Activated CD8-positive, alpha-beta T cell treated with anti-CD3 and anti-CD28 coated beads, Interleukin-2, amount 10 ng/mL, durations not matched to agents 7 days and 5 days (primary cell): Measurements from ENCODE around the gene CYB5RL. TPM values are rescaled to one million over a fixed set of nuclear protein-coding genes. Genes with fewer than 3 reads are reported as not detected.
"Not testable (repeated sequence)": the region's sequence is repeated elsewhere in the genome, so short reads cannot be mapped to it uniquely, and the experiment has no call there.

Experiments used
- ATAC-seq: fragments of 150-1000 bp; cut with Tn5 transposase; one replicate; pipeline ENCODE4 v1.10.0; 2021; ENCODE audit warnings: moderate library complexity
- CTCF ChIA-PET: fragments of 350-600 bp; sonication (Branson Sonifier 250); formaldehyde crosslinking; loops from one replicate; lab custom pipeline; 2021; ENCODE audit warnings: antibody characterized with exemption; lab: Charles Lee
- POLR2A ChIA-PET: fragments of 350-600 bp; sonication (Branson Sonifier 250); formaldehyde crosslinking; loops from one replicate; lab custom pipeline; 2021; ENCODE audit warnings: antibody characterized with exemption; lab: Charles Lee
- DNase-seq: peaks from one replicate; pipeline ENCODE4 v3.0.0-alpha.2; 2020
- H3K27ac Mint-ChIP-seq: one replicate; pipeline ENCODE4 v1.8.0; 2021; ENCODE audit warnings: mild to moderate bottlenecking, mixed read lengths
- H3K27me3 Mint-ChIP-seq: one replicate; pipeline ENCODE4 v1.8.0; 2021; ENCODE audit warnings: low read depth, mixed read lengths
- H3K36me3 Mint-ChIP-seq: one replicate; pipeline ENCODE4 v1.8.0; 2021; ENCODE audit warnings: low read depth, mixed read lengths
- H3K4me1 Mint-ChIP-seq: one replicate; pipeline ENCODE4 v1.8.0; 2021; ENCODE audit warnings: low read depth, mixed read lengths
- H3K4me3 Mint-ChIP-seq: one replicate; pipeline ENCODE4 v1.8.0; 2021; ENCODE audit warnings: mild to moderate bottlenecking, mixed read lengths
- H3K9me3 Mint-ChIP-seq: one replicate; pipeline ENCODE4 v1.8.0; 2022; ENCODE audit warnings: mixed read lengths; ENCODE audit not compliant: insufficient read depth
- total RNA-seq, 2 experiments: library from RNA; stranded (reverse); gene quantifications; one replicate each; pipeline ENCODE4 v1.2.3, GENCODE V29; 2021

Gene CYB5RL
- total RNA-seq, 2 experiments from 2014 or later = 13.1 to 15.5 TPM

DNA sequence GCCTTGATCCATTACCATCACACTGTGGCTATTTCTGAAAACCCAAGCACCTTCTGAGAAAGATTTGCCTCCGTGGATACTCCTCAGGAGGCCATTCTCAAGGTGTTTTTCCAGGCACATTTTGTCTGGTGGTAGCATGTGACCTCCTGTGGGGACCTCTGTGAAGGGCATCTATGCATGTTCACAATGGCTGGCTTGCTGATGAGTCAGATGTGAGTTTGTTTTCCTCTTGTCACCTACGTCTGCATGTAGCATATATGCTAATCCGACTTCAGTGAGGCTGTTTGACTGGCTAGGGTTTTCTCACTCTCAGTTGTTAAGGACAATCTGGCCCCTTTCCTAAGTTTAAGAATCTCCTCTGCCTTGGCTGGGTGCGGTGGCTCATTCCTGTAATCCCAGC, 8.1 kb upstream of the CYB5RL start:
- H3K9me3 Mint-ChIP-seq, ATAC-seq, POLR2A ChIA-PET, H3K4me1 Mint-ChIP-seq, H3K4me3 Mint-ChIP-seq, H3K27me3 Mint-ChIP-seq, H3K27ac Mint-ChIP-seq, CTCF ChIA-PET, DNase-seq: not testable (repeated sequence)
- peaks cover 72% of the 10 kb centered on the region for H3K36me3 Mint-ChIP-seq

DNA sequence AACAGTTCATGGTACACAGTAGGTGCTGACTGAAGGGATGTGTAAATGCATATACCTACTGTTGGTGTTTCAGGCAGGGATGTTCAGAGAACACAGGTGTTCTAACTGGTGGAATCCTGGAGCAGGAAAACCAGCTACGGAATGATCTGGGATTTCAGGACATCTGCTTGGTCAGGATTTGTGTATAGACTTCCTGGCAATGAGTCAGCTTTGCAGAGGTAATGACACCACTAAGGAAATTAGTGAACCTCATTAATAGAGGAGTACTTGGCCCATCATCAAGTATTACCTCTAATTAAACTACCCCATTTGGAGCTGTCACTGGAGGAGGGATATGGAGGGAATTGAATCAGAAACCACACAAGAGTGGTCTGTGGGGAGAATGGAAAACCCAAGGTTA, 7.5 kb upstream of the CYB5RL start:
- Mint-ChIP-seq H3K9me3 (no peaks in the 10 kb centered on the region), H3K27ac (peak overlapping the region; percentile 47), H3K36me3 (peaks cover 66% of the 10 kb centered on the region), H3K4me3 (no peak overlapping the region), H3K27me3 (no peaks in the 10 kb centered on the region), H3K4me1 (peaks cover 11% of the 10 kb centered on the region)
- no peak for ATAC-seq
- POLR2A ChIA-PET = no interaction called here
- no peak for DNase-seq
- CTCF ChIA-PET = no interaction called here

GRCh38 chr1:54204199-54204598, 4.4 kb upstream of the CYB5RL start:
- ChIA-PET CTCF (no interaction called here), POLR2A (interaction anchor here (0.6 kb wide), 1 partner anchor 289 kb away, joined by 3 read pairs; no protein-coding TSS in a partner anchor)
- peaks cover 50% of the 10 kb centered on the region for H3K36me3 Mint-ChIP-seq
- H3K4me3 Mint-ChIP-seq = no peak overlapping the region
- no peak for DNase-seq
- peaks cover 33% of the 10 kb centered on the region for H3K4me1 Mint-ChIP-seq
- no peak overlapping the region for H3K27ac Mint-ChIP-seq
- no peaks in the 10 kb centered on the region for H3K9me3 Mint-ChIP-seq
- no peak for ATAC-seq
- H3K27me3 Mint-ChIP-seq = no peaks in the 10 kb centered on the region

DNA sequence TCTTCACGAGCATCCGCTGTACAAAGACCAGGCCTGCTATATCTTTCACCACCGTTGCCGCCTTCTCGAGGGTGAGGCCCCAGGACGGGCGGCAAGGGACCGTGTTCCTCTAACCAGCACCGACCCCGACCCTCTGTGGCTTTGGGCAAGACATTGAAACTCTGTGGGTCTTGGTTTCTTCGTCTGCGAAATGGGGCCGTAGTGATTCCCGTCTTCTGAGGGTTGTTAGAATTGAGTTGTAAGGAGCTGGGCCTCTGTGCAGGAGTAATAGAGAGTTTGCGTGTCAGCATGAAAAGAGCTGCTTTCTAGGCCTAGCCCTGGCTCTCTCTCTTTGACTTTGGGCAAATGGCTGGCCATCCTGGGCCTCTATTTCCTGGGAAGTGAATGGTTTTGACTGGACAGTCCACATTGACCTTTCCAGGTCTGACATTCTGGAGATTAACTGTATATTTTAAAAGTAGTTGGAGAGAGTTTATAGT, 728 bp upstream of the CYB5RL start:
- no peaks in the 10 kb centered on the region for H3K9me3 Mint-ChIP-seq
- POLR2A ChIA-PET = interaction anchor here (1.0 to 2.1 kb wide), 5 partner anchors 15 to 206 kb away, joined by 3 to 16 read pairs (median 4); partner anchors contain the start of gene SSBP3
- no peak for DNase-seq
- no peaks in the 10 kb centered on the region for H3K27me3 Mint-ChIP-seq
- peaks cover 34% of the 10 kb centered on the region for H3K4me1 Mint-ChIP-seq
- H3K4me3 Mint-ChIP-seq = peak overlapping the region; percentile 87
- ATAC-seq = peak; percentile 8
- H3K27ac Mint-ChIP-seq = peak overlapping the region; percentile 79
- CTCF ChIA-PET = interaction anchor here (1.1 to 2.3 kb wide), 6 partner anchors 18 to 289 kb away, joined by 3 to 6 read pairs (median 4); no protein-coding TSS in a partner anchor
- H3K36me3 Mint-ChIP-seq = peaks cover 28% of the 10 kb centered on the region

DNA sequence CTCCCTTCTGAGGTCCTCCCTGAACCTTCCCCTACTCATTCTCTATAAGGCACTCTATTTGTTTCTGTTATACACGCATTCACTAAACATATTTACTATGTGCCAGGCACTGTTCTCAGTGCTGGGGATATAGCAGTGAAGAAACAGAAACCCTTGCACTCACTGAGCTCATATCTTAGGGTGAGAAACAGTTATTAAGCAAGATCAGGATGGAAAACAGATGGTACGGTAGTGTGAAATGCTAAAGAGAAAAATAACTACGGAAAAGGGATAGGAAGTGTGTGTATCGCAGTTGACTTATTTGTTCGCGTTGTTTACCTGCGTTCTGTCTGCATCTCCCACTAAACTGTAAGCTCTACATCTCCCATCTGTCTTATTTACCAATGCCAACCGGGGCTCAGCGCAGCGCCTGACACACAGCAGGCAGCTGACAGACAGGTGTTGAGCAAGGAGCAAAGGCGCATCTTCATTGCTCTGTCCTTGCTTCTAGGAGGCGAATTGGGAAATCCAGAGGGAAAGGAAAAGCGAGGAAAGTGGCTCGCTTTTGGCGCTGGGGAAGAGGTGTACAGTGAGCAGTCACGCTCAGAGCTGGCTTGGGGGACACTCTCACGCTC, 572 bp downstream of the CYB5RL start:
- ATAC-seq (no peak), DNase-seq (peak; percentile 29)
- Mint-ChIP-seq H3K27me3 (no peaks in the 10 kb centered on the region), H3K4me1 (peaks cover 34% of the 10 kb centered on the region), H3K4me3 (peak overlapping the region; percentile 87), H3K36me3 (peaks cover 17% of the 10 kb centered on the region), H3K27ac (peak overlapping the region; percentile 79), H3K9me3 (no peaks in the 10 kb centered on the region)
- ChIA-PET POLR2A (interaction anchor here (0.8 to 2.1 kb wide), 6 partner anchors 9 to 207 kb away, joined by 3 to 16 read pairs (median 4); partner anchors contain the start of gene SSBP3), CTCF (interaction anchor here (0.8 to 1.7 kb wide), 8 partner anchors 16 to 290 kb away, joined by 3 to 9 read pairs (median 4); no protein-coding TSS in a partner anchor)

DNA sequence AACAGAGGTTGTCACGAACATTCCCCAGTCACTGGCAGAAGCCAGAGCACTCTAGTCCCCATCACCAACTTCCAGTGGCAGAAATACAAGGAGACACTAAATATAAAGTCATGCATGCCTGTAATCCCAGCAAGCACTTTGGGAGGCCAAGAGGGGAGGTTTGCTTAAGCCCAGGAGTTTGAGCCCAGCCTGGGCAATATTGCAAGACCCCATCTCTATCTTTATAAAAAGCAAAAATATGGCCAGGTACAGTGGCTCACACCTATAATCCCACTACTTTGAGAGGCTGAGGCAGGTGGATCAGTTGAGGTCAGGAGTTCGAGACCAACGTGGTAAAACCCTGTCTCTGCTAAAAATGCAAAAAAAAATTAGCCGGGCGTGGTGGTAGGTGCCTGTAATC, 6.4 kb downstream of the CYB5RL start:
- Mint-ChIP-seq H3K4me1 (no peaks in the 10 kb centered on the region), H3K27me3 (no peaks in the 10 kb centered on the region), H3K4me3 (no peak overlapping the region), H3K27ac (no peak overlapping the region), H3K36me3 (peaks cover 17% of the 10 kb centered on the region), H3K9me3 (no peaks in the 10 kb centered on the region)
- ChIA-PET POLR2A (no interaction called here), CTCF (interaction anchor here (4.4 kb wide), 1 partner anchor 12 kb away, joined by 26 read pairs; no protein-coding TSS in a partner anchor)
- ATAC-seq (no peak), DNase-seq (no peak)

DNA sequence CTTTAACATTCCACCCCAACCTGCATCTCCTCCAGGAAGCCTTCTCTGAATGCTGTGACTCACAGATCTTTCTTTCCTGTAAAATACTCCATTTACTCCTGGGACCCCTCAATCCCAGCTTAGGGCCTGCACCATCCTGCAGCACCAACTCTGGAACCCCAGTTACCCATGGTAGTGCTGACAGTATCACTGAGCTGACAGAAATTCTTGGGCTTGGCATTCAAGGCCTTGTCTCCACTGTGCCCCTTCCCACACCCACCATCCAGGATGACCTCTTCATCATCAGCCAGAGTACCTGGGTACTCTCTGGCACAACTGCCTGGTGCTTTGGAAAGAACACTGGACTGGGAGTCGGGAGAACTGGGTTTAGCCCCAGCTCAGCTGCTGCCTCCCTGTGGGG, 8.3 kb downstream of the CYB5RL start:
- no peak overlapping the region for H3K4me3 Mint-ChIP-seq
- peaks cover 17% of the 10 kb centered on the region for H3K36me3 Mint-ChIP-seq
- POLR2A ChIA-PET = no interaction called here
- H3K9me3 Mint-ChIP-seq = no peaks in the 10 kb centered on the region
- DNase-seq (no peak), ATAC-seq (no peak)
- H3K27me3 Mint-ChIP-seq = no peaks in the 10 kb centered on the region
- H3K27ac Mint-ChIP-seq = no peak overlapping the region
- CTCF ChIA-PET = interaction anchor here (1.2 kb wide), 1 partner anchor 10 kb away, joined by 5 read pairs; no protein-coding TSS in a partner anchor
- no peaks in the 10 kb centered on the region for H3K4me1 Mint-ChIP-seq

GRCh38 chr1:54190526-54190925, 9.3 kb downstream of the CYB5RL start:
- POLR2A ChIA-PET = interaction anchor here (0.9 kb wide), 1 partner anchor 9 kb away, joined by 3 read pairs; no protein-coding TSS in a partner anchor
- CTCF ChIA-PET = interaction anchor here (1.2 kb wide), 2 partner anchors 9 to 309 kb away, joined by 3 to 5 read pairs; no protein-coding TSS in a partner anchor
- Mint-ChIP-seq H3K4me3 (no peak overlapping the region), H3K27me3 (no peaks in the 10 kb centered on the region), H3K36me3 (peaks cover 21% of the 10 kb centered on the region), H3K4me1 (no peaks in the 10 kb centered on the region), H3K9me3 (no peaks in the 10 kb centered on the region), H3K27ac (no peak overlapping the region)
- no peak for DNase-seq
- ATAC-seq = no peak

DNA sequence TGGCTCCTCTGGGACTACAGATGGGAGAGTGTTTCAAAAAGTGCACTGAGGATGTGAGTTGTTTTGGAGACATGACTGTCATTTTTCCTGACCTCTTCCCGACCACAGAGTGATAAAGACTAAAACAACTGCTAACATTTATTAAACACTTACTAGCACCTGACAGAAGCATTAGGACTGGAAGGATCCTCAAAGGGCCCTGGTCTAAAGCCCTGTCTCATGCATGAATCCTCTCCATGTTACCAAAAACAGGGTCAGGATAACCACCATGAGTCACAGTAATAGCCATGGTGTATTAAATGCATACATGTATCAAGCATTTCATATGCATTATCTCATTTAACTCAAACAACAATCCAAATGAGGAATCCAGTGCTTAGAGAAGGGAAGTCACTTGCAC, 11.5 kb downstream of the CYB5RL start:
- DNase-seq (no peak), ATAC-seq (no peak)
- Mint-ChIP-seq H3K27me3 (no peaks in the 10 kb centered on the region), H3K4me1 (no peaks in the 10 kb centered on the region), H3K36me3 (peaks cover 25% of the 10 kb centered on the region), H3K9me3 (no peaks in the 10 kb centered on the region), H3K27ac (no peak overlapping the region), H3K4me3 (no peak overlapping the region)
- ChIA-PET CTCF (no interaction called here), POLR2A (no interaction called here)

DNA sequence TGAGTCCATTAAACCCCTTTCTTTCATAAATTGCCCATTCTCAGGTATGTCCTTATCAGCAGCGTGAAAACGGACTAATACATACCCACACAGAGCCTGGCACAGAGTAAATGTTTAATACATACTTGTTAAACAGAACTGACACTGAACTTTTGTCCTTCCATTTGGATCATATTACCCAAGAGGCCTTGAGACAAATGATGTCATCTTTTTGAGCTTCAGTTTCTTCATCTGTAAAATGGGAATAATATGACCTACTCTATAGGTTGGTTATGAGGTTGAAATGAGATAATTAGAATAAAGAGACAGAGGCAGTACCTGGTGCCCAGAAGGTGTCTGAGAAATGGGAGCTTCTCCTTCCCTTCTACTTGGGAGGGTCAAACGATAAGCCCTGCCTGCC, 13.8 kb downstream of the CYB5RL start:
- DNase-seq (no peak), ATAC-seq (no peak)
- no peaks in the 10 kb centered on the region for H3K4me1 Mint-ChIP-seq
- H3K27me3 Mint-ChIP-seq = no peaks in the 10 kb centered on the region
- ChIA-PET POLR2A (no interaction called here), CTCF (interaction anchor here (1.1 to 1.3 kb wide), 2 partner anchors 62 to 304 kb away, joined by 3 read pairs; no protein-coding TSS in a partner anchor)
- no peak overlapping the region for H3K27ac Mint-ChIP-seq
- H3K4me3 Mint-ChIP-seq = no peak overlapping the region
- peaks cover 22% of the 10 kb centered on the region for H3K36me3 Mint-ChIP-seq
- H3K9me3 Mint-ChIP-seq = no peaks in the 10 kb centered on the region

DNA sequence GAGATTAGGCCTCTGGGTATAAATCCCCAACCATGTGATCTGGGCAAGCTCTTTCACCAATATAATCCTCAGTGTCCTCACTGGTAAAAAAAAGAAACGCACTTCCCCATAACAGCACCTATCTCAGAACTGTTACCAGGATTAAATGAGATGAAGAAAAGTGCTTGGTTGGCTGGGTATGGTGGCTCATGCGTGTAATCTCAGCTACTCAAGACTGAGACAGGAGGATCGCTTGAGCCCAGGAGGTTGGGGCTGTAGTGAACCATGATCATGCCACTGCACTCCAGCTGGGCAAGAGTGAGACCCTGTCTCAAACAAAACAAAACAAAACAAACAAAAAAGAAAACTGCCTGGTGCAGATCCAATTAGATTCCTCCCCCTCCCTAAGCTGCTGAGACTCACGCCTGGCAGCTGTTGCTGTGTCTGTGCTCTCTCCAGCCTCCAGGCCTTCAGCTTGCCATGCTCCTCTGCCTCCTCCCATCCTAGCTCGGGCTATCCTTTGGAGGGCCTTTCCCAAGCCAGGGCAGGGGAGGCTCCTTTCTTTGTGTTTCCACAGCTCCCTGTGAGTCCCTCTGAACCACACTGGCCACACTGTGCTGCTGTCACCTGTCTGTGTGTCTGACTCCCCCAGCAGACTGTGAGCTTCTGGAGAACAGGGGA, 19.0 kb downstream of the CYB5RL start:
- POLR2A ChIA-PET = no interaction called here

More for the DNA sequence above, 19.0 kb downstream of the CYB5RL start:
- ATAC-seq (no peak), DNase-seq (no peak)
- Mint-ChIP-seq H3K27me3 (no peaks in the 10 kb centered on the region), H3K27ac (no peak overlapping the region), H3K9me3 (no peaks in the 10 kb centered on the region), H3K4me1 (no peaks in the 10 kb centered on the region), H3K4me3 (no peak overlapping the region), H3K36me3 (peaks cover 13% of the 10 kb centered on the region)
- CTCF ChIA-PET = interaction anchor here (0.8 to 2.7 kb wide), 17 partner anchors 8 to 319 kb away, joined by 3 to 26 read pairs (median 5); partner anchors contain the start of genes CYB5RL and MRPL37
